Erythroblast (primary cell): ENCODE measurements around the gene PCDHAC2.

ENCODE experiments used
- GATA1 ChIP-seq: IDR thresholded peaks from 2 replicates; pipeline ENCODE4 v1.6.1; 2011; ENCODE audit warnings: low read depth, mild to moderate bottlenecking, control low read depth, low read length, moderate library complexity
- POLR2A ChIP-seq: IDR thresholded peaks from 2 replicates; pipeline ENCODE4 v1.6.1; 2011; ENCODE audit warnings: mild to moderate bottlenecking, low read length

DNA sequence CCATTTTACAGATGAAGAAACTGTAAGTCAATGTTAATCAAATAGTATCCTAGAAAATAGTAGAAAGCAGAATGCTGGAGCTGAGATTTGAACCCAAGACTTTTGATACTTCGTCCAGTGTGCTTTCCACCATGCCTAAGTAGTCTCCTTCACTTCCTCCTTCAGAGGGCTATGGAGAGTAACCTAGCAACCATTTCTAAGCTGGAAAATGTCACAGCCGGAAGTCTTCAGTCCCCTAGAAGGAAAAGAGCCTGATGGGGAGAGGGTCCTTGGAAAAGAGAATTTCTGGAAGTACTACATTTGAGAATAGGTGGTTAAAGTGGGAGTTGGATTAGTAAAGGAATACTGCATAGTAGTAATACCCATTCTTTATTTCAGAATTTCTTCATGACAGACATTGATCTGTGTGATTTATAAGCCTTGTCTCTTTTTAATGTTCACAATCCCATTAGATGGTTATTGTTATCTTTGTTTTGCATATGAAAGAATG, 32.7 kb downstream of the PCDHAC2 start:
- no peak for TF ChIP-seq POLR2A
- no peak for TF ChIP-seq GATA1
